Esophagus muscularis mucosa (tissue), 4 donors: ENCODE data around the gene CLEC1B. TPM values are rescaled to one million over a fixed set of nuclear protein-coding genes. Genes with fewer than 3 reads are reported as not detected.

Experiments used
- DNase-seq: peaks from one replicate; pipeline ENCODE4 v3.0.0-alpha.2; 2017; ENCODE audit errors: extremely low spot score
- H3K27ac ChIP-seq, 4 donors: fragments of 200-600 bp; sonication (generic); replicated peaks in 1 of 4; 1 replicate in 3 of 4; 2 replicates in 1 of 4; pipeline ENCODE4 v1.5.1; 2016 to 2019; ENCODE audit warnings: mild to moderate bottlenecking in 1 of 4
- H3K27me3 ChIP-seq, 4 donors: fragments of 200-600 bp; sonication (generic); one replicate each; pipeline versions ENCODE4 v1.5.1 to v1.6.0; 2016 to 2019
- H3K36me3 ChIP-seq, 4 donors: fragments of 200-600 bp; sonication (generic); one replicate each; pipeline ENCODE4 v1.5.1; 2016 to 2019
- H3K4me1 ChIP-seq, 4 donors: fragments of 200-600 bp; sonication (generic); one replicate each; pipeline ENCODE4 v1.5.1; 2016 to 2019
- H3K4me3 ChIP-seq, 4 donors: fragments of 200-600 bp; sonication (generic); 1 replicate in 2 of 4; 2 replicates in 2 of 4; pipeline ENCODE4 v1.5.1; 2016 to 2019; ENCODE audit warnings: mild to moderate bottlenecking in 4 of 4, moderate library complexity in 1 of 4
- H3K9me3 ChIP-seq, 4 donors: fragments of 200-600 bp; sonication (generic); 1 replicate in 3 of 4; 2 replicates in 1 of 4; pipeline ENCODE4 v1.5.1; 2016 to 2019
- EP300 ChIP-seq: sonication (generic); formaldehyde crosslinking; IDR thresholded peaks from one replicate; pipeline ENCODE4 v1.6.1; 2017; ENCODE audit warnings: antibody characterized with exemption
- POLR2A ChIP-seq: fragments of 450-650 bp; IDR thresholded peaks from one replicate; pipeline ENCODE4 v1.6.1; 2017; ENCODE audit warnings: antibody characterized with exemption, moderate library complexity, mild to moderate bottlenecking, low read depth
- POLR2AphosphoS5 ChIP-seq, 2 donors: sonication (generic); formaldehyde crosslinking; IDR thresholded peaks; one replicate each; pipeline ENCODE4 v1.6.1; 2017; ENCODE audit warnings: antibody characterized with exemption in 2 of 2
- WGBS: methylation state at CpG from one replicate; pipeline ENCODE4 v1.1.5; 2018; 5-methylcytosine and 5-hydroxymethylcytosine counted together
- intact Hi-C: fragments of 100-400 bp; cut with DNase I; formaldehyde crosslinking; loops from one replicate; pipeline ENCODE4 v1.15.1; 2023
- total RNA-seq, 4 donors: library from RNA; depleted of rRNA; stranded (reverse); fragments of >200 nt; gene quantifications; one replicate each; pipeline versions ENCODE4 v1.1.0 to v1.2.1, GENCODE V29; 2016
- TF ChIP-seq, protein P1 (sequence below), 3 experiments: fragments of 200-600 bp in 2 of 3; fragments of 450-650 bp in 1 of 3; sonication (generic) in 2 of 3; IDR thresholded peaks; one replicate each; pipeline ENCODE4 v1.5.1; 2017 to 2019; ENCODE audit warnings: antibody characterized with exemption in 3 of 3, mild to moderate bottlenecking in 2 of 3, moderate library complexity in 1 of 3

CLEC1B gene
- total RNA-seq, 4 donors from 2014 or later: not detected

DNA sequence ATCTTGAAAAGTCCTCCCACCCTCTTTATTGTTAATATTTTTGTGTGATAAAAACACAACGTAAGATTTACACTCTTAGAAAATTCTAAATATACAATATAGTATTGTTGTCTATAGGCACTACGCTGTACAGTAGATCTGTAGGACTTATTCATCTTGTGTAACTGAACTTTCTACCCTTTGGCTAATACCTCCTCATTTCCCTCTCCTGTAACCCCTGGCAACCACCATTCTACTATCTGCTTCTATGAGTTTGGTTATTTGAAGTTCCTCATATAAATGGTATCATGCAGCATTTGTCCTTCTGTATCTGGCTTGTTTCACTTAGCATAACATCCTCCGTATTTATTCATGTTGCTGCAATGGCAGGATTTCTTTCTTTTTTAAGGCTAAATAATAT is 26.3 kb upstream of the CLEC1B start:
- H3K27me3 ChIP-seq: no peaks in the 10 kb centered on the region
- no peak for DNase-seq
- no peak overlapping the region for H3K4me3 ChIP-seq
- intact Hi-C loops: no loop called here
- no peaks in the 10 kb centered on the region for H3K9me3 ChIP-seq
- WGBS: 71% methylated on average over 3 of the region's 3 CpGs
- TF ChIP-seq POLR2A: no peak
- no peak for TF ChIP-seq EP300
- TF ChIP-seq, protein P1, sequence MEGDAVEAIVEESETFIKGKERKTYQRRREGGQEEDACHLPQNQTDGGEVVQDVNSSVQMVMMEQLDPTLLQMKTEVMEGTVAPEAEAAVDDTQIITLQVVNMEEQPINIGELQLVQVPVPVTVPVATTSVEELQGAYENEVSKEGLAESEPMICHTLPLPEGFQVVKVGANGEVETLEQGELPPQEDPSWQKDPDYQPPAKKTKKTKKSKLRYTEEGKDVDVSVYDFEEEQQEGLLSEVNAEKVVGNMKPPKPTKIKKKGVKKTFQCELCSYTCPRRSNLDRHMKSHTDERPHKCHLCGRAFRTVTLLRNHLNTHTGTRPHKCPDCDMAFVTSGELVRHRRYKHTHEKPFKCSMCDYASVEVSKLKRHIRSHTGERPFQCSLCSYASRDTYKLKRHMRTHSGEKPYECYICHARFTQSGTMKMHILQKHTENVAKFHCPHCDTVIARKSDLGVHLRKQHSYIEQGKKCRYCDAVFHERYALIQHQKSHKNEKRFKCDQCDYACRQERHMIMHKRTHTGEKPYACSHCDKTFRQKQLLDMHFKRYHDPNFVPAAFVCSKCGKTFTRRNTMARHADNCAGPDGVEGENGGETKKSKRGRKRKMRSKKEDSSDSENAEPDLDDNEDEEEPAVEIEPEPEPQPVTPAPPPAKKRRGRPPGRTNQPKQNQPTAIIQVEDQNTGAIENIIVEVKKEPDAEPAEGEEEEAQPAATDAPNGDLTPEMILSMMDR (IDR thresholded peaks at IDR 0.05): no peak
- no peak for TF ChIP-seq POLR2AphosphoS5 (IDR thresholded peaks at IDR 0.05)
- no peaks in the 10 kb centered on the region for H3K4me1 ChIP-seq
- no peak overlapping the region for H3K27ac ChIP-seq
- H3K36me3 ChIP-seq: no peaks in the 10 kb centered on the region

DNA sequence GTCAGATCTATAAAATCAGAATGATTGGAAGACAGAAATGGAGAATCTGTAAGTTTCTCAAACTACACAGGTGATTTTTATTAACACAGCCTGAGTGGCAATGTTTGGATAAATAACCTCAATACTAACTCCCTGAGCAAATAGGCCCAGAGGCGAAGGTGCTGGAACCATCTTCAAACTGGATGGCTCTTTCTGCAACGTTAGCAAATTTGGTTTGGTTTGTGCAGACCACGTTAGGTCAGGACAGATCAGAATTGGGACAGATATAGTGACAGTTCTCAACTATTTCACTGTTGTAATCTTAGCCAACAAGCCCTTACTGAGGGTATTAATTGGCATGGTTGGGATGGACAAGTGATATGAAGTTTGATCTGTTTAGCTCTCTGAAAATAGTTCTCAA is 22.4 kb upstream of the CLEC1B start:
- 88% methylated on average over 3 of the region's 3 CpGs for WGBS
- peaks cover 0 to 18% (median 5%) of the 10 kb centered on the region in 4 donors for H3K4me1 ChIP-seq

DNA sequence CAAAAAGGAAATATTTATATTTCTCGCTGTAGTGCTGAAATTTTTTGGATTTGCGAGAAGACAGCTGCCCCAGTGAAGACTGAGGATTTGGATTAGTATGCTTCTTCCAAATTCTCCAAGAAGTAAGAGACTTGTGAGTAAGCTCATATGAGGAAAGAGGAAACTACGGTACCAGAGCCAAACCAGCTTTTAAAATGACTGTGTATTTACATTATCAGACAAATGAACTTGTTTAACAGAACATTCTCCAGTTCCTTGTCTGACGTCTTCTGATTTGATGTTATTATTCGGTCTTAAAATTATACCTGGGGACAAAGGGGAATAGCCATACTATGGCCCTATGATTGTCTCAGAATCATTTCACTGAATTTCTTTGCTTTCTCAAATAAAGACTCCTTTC is 19.5 kb upstream of the CLEC1B start:
- Histone ChIP-seq H3K27me3 (no peaks in the 10 kb centered on the region), H3K9me3 (no peaks in the 10 kb centered on the region), H3K4me3 (no peak overlapping the region), H3K4me1 (peaks cover 0 to 18% (median 5%) of the 10 kb centered on the region in 4 donors), H3K27ac (peak overlapping the region in 1 of 4 donors; percentile 3), H3K36me3 (no peaks in the 10 kb centered on the region)
- no peak for DNase-seq
- TF ChIP-seq EP300: no peak
- TF ChIP-seq POLR2A: no peak
- TF ChIP-seq, protein P1 (IDR thresholded peaks at IDR 0.05): no peak
- no peak for TF ChIP-seq POLR2AphosphoS5 (IDR thresholded peaks at IDR 0.05)
- WGBS: 32% methylated on average over 5 of the region's 5 CpGs
- intact Hi-C loops: no loop called here

More for the DNA sequence above, 22.4 kb upstream of the CLEC1B start:
- TF ChIP-seq, protein P1 (IDR thresholded peaks at IDR 0.05): no peak
- TF ChIP-seq EP300 (no peak), POLR2AphosphoS5 (IDR thresholded peaks at IDR 0.05) (no peak), POLR2A (no peak)
- Histone ChIP-seq H3K27ac (no peak overlapping the region), H3K4me3 (no peak overlapping the region), H3K27me3 (no peaks in the 10 kb centered on the region), H3K36me3 (no peaks in the 10 kb centered on the region), H3K9me3 (no peaks in the 10 kb centered on the region)
- no peak for DNase-seq
- intact Hi-C loops: no loop called here

DNA sequence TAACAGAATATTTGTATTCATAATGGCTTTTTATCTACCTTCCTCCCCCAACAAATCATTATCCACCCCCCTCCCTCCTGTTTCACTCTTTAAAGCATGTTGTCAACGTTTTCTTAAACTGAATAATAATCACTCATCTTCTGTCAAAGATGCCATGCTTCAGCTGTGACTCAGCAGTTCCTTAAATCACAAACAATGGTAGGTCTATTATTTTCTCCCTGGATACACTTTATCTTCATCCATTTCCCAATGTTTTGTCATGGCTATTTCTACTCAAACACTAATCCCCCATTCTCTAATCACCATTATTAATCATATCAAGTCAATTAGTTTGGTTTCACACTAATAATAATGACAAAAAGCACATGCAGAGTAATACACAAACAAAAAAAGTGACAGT is 18.0 kb upstream of the CLEC1B start:
- Histone ChIP-seq H3K27me3 (no peaks in the 10 kb centered on the region), H3K36me3 (no peaks in the 10 kb centered on the region), H3K4me1 (peaks cover 0 to 18% (median 5%) of the 10 kb centered on the region in 4 donors), H3K9me3 (no peaks in the 10 kb centered on the region), H3K27ac (no peak overlapping the region), H3K4me3 (no peak overlapping the region)
- TF ChIP-seq, protein P1 (IDR thresholded peaks at IDR 0.05): no peak
- intact Hi-C loops: no loop called here
- no peak for DNase-seq
- WGBS: 5% methylated on average over 1 of the region's 1 CpG

DNA sequence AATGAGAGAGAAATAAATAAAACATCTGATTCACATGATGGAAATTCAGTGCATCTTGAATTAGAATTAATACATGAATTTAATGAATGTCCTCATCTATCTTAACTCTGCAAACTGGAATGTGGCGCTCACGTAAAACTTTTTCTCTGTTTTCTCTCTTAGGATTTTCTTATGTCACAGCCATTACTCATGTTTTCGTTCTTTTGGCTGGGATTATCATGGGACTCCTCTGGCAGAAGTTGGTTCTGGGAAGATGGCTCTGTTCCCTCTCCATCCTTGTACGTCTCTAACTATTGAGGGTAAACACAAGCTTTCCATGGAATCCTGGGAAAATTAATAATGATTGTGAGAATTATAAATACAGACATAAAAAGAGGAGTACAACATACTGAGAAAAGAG is 16.5 kb upstream of the CLEC1B start:
- Histone ChIP-seq H3K27ac (no peak overlapping the region), H3K9me3 (no peaks in the 10 kb centered on the region), H3K4me3 (no peak overlapping the region), H3K27me3 (no peaks in the 10 kb centered on the region), H3K4me1 (peaks cover 0 to 18% (median 5%) of the 10 kb centered on the region in 4 donors), H3K36me3 (no peaks in the 10 kb centered on the region)
- intact Hi-C loops: no loop called here
- TF ChIP-seq POLR2A (no peak), EP300 (no peak), POLR2AphosphoS5 (IDR thresholded peaks at IDR 0.05) (no peak)
- TF ChIP-seq, protein P1 (IDR thresholded peaks at IDR 0.05): no peak
- DNase-seq: no peak
- WGBS: 63% methylated on average over 4 of the region's 4 CpGs
